Mucosa of stomach (tissue), 1 donor: ENCODE results near the gene CD93.

Experiments used
- H3K27me3 ChIP-seq: one replicate; pipeline ENCODE4 v1.7.0; 2013; ENCODE audit warnings: mild to moderate bottlenecking, low read length; ENCODE audit not compliant: control insufficient read depth, insufficient read depth
- H3K36me3 ChIP-seq: one replicate; pipeline ENCODE4 v1.7.0; 2013; ENCODE audit warnings: low read length; ENCODE audit not compliant: control insufficient read depth, insufficient read depth
- H3K4me1 ChIP-seq: one replicate; pipeline ENCODE4 v1.7.0; 2013; ENCODE audit warnings: mild to moderate bottlenecking, low read length; ENCODE audit not compliant: control insufficient read depth, insufficient read depth
- H3K4me3 ChIP-seq: one replicate; pipeline ENCODE4 v1.7.0; 2013; ENCODE audit warnings: low read length
- H3K9ac ChIP-seq: one replicate; pipeline ENCODE4 v1.7.0; 2013; ENCODE audit warnings: mild to moderate bottlenecking, low read length, moderate library complexity
- H3K9me3 ChIP-seq: one replicate; pipeline ENCODE4 v1.7.0; 2013; ENCODE audit warnings: mild to moderate bottlenecking, low read length, moderate library complexity; ENCODE audit not compliant: control insufficient read depth
- donor health status: Pancreatic carcinoma.

Gene CD93, protein sequence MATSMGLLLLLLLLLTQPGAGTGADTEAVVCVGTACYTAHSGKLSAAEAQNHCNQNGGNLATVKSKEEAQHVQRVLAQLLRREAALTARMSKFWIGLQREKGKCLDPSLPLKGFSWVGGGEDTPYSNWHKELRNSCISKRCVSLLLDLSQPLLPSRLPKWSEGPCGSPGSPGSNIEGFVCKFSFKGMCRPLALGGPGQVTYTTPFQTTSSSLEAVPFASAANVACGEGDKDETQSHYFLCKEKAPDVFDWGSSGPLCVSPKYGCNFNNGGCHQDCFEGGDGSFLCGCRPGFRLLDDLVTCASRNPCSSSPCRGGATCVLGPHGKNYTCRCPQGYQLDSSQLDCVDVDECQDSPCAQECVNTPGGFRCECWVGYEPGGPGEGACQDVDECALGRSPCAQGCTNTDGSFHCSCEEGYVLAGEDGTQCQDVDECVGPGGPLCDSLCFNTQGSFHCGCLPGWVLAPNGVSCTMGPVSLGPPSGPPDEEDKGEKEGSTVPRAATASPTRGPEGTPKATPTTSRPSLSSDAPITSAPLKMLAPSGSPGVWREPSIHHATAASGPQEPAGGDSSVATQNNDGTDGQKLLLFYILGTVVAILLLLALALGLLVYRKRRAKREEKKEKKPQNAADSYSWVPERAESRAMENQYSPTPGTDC

GRCh38 chr20:23086056-23086566 is at the start of gene CD93:
Gene CD93, minus strand, starts transcription at chr20:23086324. Its CDS starts 132 bp downstream, at chr20:23086192.
- H3K4me1 ChIP-seq, result no peaks in the 10 kb centered on the region
- peaks cover 14% of the 10 kb centered on the region for H3K27me3 ChIP-seq
- H3K9me3 ChIP-seq, result no peaks in the 10 kb centered on the region
- no peaks in the 10 kb centered on the region for H3K36me3 ChIP-seq
- H3K4me3 ChIP-seq, result no peak within 1 kb of the TSS
- H3K9ac ChIP-seq, result peak within 1 kb of the TSS; percentile 7

- H3K9ac ChIP-seq, result no peak overlapping the region
- H3K27me3 ChIP-seq, result no peaks in the 10 kb centered on the region
- no peaks in the 10 kb centered on the region for H3K4me1 ChIP-seq
- no peak overlapping the region for H3K4me3 ChIP-seq
- no peaks in the 10 kb centered on the region for H3K9me3 ChIP-seq
- no peaks in the 10 kb centered on the region for H3K36me3 ChIP-seq
Measured at GRCh38 chr20:23133560-23133998, 47.5 kb upstream of the CD93 start.

- Histone ChIP-seq H3K4me1 (no peaks in the 10 kb centered on the region), H3K36me3 (no peaks in the 10 kb centered on the region), H3K4me3 (no peak overlapping the region), H3K9me3 (no peaks in the 10 kb centered on the region), H3K27me3 (no peaks in the 10 kb centered on the region), H3K9ac (no peak overlapping the region)
Measured at GRCh38 chr20:23132930-23133559, 46.9 kb upstream of the CD93 start.

GRCh38 chr20:23132293-23132929 is 46.3 kb upstream of the CD93 start:
- Histone ChIP-seq H3K4me1 (no peaks in the 10 kb centered on the region), H3K9me3 (no peaks in the 10 kb centered on the region), H3K36me3 (no peaks in the 10 kb centered on the region), H3K4me3 (no peak overlapping the region), H3K27me3 (no peaks in the 10 kb centered on the region), H3K9ac (no peak overlapping the region)

GRCh38 chr20:23131766-23132165 is 45.6 kb upstream of the CD93 start:
- no peak overlapping the region for H3K9ac ChIP-seq
- no peaks in the 10 kb centered on the region for H3K4me1 ChIP-seq
- H3K27me3 ChIP-seq, result no peaks in the 10 kb centered on the region
- no peaks in the 10 kb centered on the region for H3K36me3 ChIP-seq
- H3K4me3 ChIP-seq, result no peak overlapping the region
- no peaks in the 10 kb centered on the region for H3K9me3 ChIP-seq

DNA sequence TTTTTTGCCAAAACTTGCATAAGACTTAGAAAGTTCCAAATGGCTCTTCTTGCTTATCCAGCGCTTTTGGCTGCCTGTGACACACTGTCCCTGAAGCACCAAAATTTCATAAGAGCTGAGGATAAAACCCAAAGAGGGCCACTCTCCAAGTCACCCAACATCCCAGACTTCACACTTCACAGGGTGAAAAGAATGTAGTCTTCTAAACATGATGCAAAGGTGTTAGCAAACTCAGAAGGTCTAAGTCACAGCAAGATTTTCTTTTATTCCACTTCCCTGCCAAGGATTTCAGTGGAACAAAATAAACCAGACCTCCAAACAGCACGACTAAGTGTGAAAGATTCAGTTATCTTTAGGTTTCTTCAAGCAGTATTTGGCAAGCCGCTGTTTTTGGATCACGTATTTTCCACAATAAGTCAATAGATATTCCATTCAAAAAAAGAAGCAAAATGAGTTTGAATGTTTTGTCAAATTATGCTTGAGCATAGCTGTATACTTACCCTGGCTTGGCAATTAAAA is 44.6 kb upstream of the CD93 start:
- Histone ChIP-seq H3K4me1 (peaks cover 2% of the 10 kb centered on the region), H3K36me3 (no peaks in the 10 kb centered on the region), H3K27me3 (no peaks in the 10 kb centered on the region), H3K9ac (no peak overlapping the region), H3K9me3 (no peaks in the 10 kb centered on the region), H3K4me3 (no peak overlapping the region)

- H3K4me1 ChIP-seq, result peaks cover 7% of the 10 kb centered on the region
Measured at GRCh38 chr20:23129891-23130621, 43.9 kb upstream of the CD93 start.

DNA sequence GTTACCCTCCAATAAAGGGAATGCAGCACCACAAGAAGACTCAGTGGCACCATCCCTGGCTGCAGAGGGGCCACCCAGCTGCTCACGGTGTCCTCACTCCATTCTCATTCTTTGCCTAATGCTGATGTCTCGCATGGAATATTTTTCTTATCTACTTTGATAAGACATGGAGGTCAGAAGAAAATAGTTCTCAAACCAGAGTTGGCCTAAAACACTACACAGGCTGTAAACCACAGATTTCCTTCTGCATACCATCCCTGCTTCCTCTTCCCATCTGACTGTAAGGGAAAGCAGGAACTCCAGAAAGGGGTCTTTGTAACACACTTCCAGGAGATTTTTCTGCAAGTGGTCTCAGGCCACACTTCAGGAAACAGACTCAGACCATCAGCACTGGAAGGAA is 43.1 kb upstream of the CD93 start:
- H3K4me3 ChIP-seq, result no peak overlapping the region
- no peaks in the 10 kb centered on the region for H3K27me3 ChIP-seq
- no peaks in the 10 kb centered on the region for H3K36me3 ChIP-seq
- no peak overlapping the region for H3K9ac ChIP-seq
- no peaks in the 10 kb centered on the region for H3K9me3 ChIP-seq
- H3K4me1 ChIP-seq, result peaks cover 7% of the 10 kb centered on the region

More at GRCh38 chr20:23129891-23130621, 43.9 kb upstream of the CD93 start:
- Histone ChIP-seq H3K9me3 (no peaks in the 10 kb centered on the region), H3K9ac (no peak overlapping the region), H3K36me3 (no peaks in the 10 kb centered on the region), H3K4me3 (no peak overlapping the region), H3K27me3 (no peaks in the 10 kb centered on the region)

DNA sequence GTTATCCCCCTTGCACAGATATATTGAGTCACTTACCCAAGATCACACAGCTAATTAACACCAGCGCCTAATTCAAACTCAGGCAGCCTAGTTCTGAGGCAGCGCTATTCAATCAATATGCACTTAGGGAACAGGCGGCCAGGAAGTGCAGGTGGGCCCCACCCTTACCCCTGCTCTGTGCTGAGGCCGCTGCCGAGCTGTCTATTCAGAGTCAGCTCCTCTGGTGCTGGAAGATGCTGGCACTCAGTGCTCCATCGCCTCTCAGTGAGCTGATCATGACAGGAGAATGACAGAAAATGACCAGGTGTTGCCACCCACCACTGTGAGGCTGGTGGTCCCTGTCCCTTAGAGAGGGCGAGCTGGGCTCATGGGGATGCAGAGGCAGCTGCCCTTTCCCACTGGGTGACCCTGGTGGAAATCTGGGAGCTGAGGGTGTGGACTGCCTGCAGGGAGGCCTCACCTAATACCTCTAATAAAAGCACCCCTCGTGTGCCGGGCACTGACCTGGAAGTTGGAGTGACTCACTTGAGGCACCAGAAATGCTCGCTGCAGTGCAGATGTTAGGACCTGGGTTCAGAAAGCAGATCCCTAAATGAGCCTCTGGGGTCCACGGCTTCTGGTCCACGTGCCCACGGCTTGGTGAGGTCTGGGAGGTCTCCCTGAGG is 42.5 kb upstream of the CD93 start:
- H3K9me3 ChIP-seq, result no peaks in the 10 kb centered on the region
- H3K4me1 ChIP-seq, result peaks cover 7% of the 10 kb centered on the region
- H3K4me3 ChIP-seq, result no peak overlapping the region
- no peaks in the 10 kb centered on the region for H3K27me3 ChIP-seq
- no peak overlapping the region for H3K9ac ChIP-seq
- H3K36me3 ChIP-seq, result no peaks in the 10 kb centered on the region

GRCh38 chr20:23127506-23128279 is 41.6 kb upstream of the CD93 start:
- Histone ChIP-seq H3K9ac (no peak overlapping the region), H3K4me1 (peaks cover 7% of the 10 kb centered on the region)

More at GRCh38 chr20:23127506-23128279, 41.6 kb upstream of the CD93 start:
- Histone ChIP-seq H3K9me3 (no peaks in the 10 kb centered on the region), H3K4me3 (no peak overlapping the region), H3K36me3 (no peaks in the 10 kb centered on the region), H3K27me3 (no peaks in the 10 kb centered on the region)
